ENCODE results near the gene PCDHGC3. TPM values are rescaled to one million over a fixed set of nuclear protein-coding genes. Genes with fewer than 3 reads are reported as not detected.

Gene PCDHGC3
- total RNA-seq = 38.6 TPM in 2 replicates

DNA sequence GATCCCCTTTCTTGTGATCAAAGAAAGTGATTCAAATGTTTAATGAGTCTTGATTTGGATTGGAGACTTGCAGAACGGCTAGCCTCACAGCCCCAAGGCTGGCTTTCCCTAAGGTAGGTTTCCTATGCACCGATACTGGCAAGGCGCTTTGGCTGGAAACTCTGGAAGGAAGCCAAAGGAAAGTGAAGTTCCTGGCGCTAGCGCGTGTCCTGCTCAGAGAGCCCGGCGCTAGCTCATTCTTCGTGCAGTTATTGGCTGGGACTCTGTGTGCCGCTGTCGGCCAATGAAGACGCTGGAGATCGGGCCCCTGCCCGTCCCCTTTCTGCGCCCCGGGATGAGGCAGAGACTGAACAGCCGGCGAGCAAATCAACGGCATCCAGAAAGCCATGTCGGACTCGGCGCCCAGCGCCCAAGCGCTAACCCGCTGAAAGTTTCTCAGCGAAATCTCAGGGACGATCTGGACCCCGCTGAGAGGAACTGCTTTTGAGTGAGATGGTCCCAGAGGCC lies at the start of gene PCDHGC3:
TSS of gene PCDHGC3 (plus strand) at position 342 of the 507 bp plus-strand sequence. CDS start at position 493, 151 bp downstream.

GRCh38 chr5:141430332-141431113 lies 45.2 kb upstream of the PCDHGC3 start, which contains the start of gene PCDHGA12:
Gene PCDHGA12, plus strand, starts transcription at chr5:141430507. Its CDS starts 253 bp downstream, at chr5:141430760.

DNA sequence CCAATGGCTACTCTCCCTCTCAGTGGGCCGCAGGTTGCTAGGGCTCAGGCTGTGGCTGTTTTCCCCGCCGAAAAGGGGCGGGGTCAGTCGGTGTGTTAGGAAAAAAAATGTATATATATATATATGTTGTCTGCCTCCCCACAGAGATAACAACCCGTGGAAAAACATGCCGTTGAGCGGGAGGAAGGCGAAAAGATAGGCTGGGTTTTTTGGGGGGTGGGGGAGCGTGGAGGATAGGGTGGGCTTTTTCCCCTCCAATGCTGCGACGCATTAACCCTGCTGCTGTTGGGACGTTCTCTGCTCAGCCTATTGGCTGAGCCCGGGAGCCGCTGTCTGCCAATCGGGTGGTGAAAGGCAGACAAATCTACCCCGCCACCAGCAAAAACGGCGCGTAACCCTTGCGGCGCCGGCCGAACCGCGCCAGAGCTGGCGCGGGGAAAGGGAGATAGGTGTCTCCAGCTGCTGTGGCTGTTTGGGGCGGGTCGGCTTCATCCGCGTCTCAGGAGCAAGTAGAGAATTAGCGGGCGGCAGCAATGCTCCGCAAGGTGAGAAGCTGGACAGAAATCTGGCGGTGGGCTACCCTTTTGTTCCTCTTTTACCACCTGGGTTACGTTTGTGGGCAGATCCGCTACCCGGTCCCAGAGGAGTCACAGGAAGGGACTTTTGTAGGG lies 9.0 kb downstream of the PCDHGC3 start, which contains the start of gene PCDHGC4:
TSS of gene PCDHGC4 (plus strand) at position 390 of the 671 bp plus-strand sequence. CDS start at position 534, 144 bp downstream.

GRCh38 chr5:141488591-141489561 lies 13.1 kb downstream of the PCDHGC3 start, which contains the start of gene PCDHGC5:
Gene PCDHGC5, plus strand, starts transcription at chr5:141489081. Its CDS starts 160 bp downstream, at chr5:141489241.

Other genes starting within 250 kb of the PCDHGC3 start
- gene PCDHB15, start 230.6 kb upstream of the PCDHGC3 start, total RNA-seq = 0.35 TPM in 1 of 2 replicates, not detected in the other
- under 0.01 TPM in 1 of 2 replicates, not detected in the other for gene SLC25A2, start 171.9 kb upstream of the PCDHGC3 start, total RNA-seq
- gene TAF7, start 155.2 kb upstream of the PCDHGC3 start, total RNA-seq = 45.8 and 59.5 TPM in 2 replicates
- gene PCDHGA1, start 145.5 kb upstream of the PCDHGC3 start, total RNA-seq = 0.29 TPM in 1 of 2 replicates, not detected in the other
- 0.53 and 1.4 TPM in 2 replicates for gene PCDHGA2, start 137.2 kb upstream of the PCDHGC3 start, total RNA-seq
- 0.18 TPM in 1 of 2 replicates, not detected in the other for gene PCDHGA3, start 132.1 kb upstream of the PCDHGC3 start, total RNA-seq
- 0.35 TPM in 1 of 2 replicates, not detected in the other for gene PCDHGB1, start 125.9 kb upstream of the PCDHGC3 start, total RNA-seq
- 0.58 and 2.1 TPM in 2 replicates for gene PCDHGA4, start 120.9 kb upstream of the PCDHGC3 start, total RNA-seq
- gene PCDHGB2, start 116.0 kb upstream of the PCDHGC3 start, total RNA-seq = 0.53 and 0.86 TPM in 2 replicates
- gene PCDHGA5, start 111.8 kb upstream of the PCDHGC3 start, total RNA-seq = 0.29 and 0.89 TPM in 2 replicates
- 0.58 and 0.71 TPM in 2 replicates for gene PCDHGB3, start 105.7 kb upstream of the PCDHGC3 start, total RNA-seq
- 0.86 and 1.4 TPM in 2 replicates for gene PCDHGA6, start 102.1 kb upstream of the PCDHGC3 start, total RNA-seq
- gene PCDHGA7, start 93.2 kb upstream of the PCDHGC3 start, total RNA-seq = 0.89 and 2.0 TPM in 2 replicates
- 3.9 and 4.6 TPM in 2 replicates for gene PCDHGB4, start 88.3 kb upstream of the PCDHGC3 start, total RNA-seq
- 0.71 and 0.86 TPM in 2 replicates for gene PCDHGA8, start 83.3 kb upstream of the PCDHGC3 start, total RNA-seq
- 6.7 and 7.2 TPM in 2 replicates for gene PCDHGB5, start 78.0 kb upstream of the PCDHGC3 start, total RNA-seq
- gene PCDHGA9, start 73.2 kb upstream of the PCDHGC3 start, total RNA-seq = 0.86 and 1.9 TPM in 2 replicates
- 0.29 and 0.89 TPM in 2 replicates for gene PCDHGB6, start 67.9 kb upstream of the PCDHGC3 start, total RNA-seq
- gene PCDHGA10, start 63.0 kb upstream of the PCDHGC3 start, total RNA-seq = 4.3 and 4.6 TPM in 2 replicates
- gene PCDHGB7, start 58.3 kb upstream of the PCDHGC3 start, total RNA-seq = 4.3 and 6.0 TPM in 2 replicates
- gene PCDHGA11, start 54.9 kb upstream of the PCDHGC3 start, total RNA-seq = 5.3 and 8.4 TPM in 2 replicates
- gene PCDHGA12, start 45.5 kb upstream of the PCDHGC3 start, total RNA-seq = 14.9 and 15.6 TPM in 2 replicates
- under 0.01 and 0.58 TPM in 2 replicates for gene PCDHGC4, start 9.1 kb downstream of the PCDHGC3 start, total RNA-seq
- 0.71 and 1.2 TPM in 2 replicates for gene PCDHGC5, start 13.1 kb downstream of the PCDHGC3 start, total RNA-seq
- gene DIAPH1, start 143.0 kb downstream of the PCDHGC3 start, total RNA-seq = 36.6 and 46.8 TPM in 2 replicates
- gene HDAC3, start 160.9 kb downstream of the PCDHGC3 start, total RNA-seq = 55.1 and 67.2 TPM in 2 replicates
- gene RELL2, start 161.0 kb downstream of the PCDHGC3 start, total RNA-seq = 3.5 and 6.2 TPM in 2 replicates
- gene FCHSD1, start 175.5 kb downstream of the PCDHGC3 start, total RNA-seq = 23.6 and 32.6 TPM in 2 replicates
- 10.1 and 11.5 TPM in 2 replicates for gene ARAP3, start 206.3 kb downstream of the PCDHGC3 start, total RNA-seq